A549 (cell line): Measurements from ENCODE around the gene MTRF1L.

Experiments used
- BCL3 ChIP-seq: fragments of >200 bp; sonication (Bioruptor Twin); formaldehyde crosslinking; IDR thresholded peaks from 3 replicates; pipeline ENCODE4 v1.6.1; 2016
- CHD2 ChIP-seq: fragments of 150-350 bp; IDR thresholded peaks from 2 replicates; pipeline ENCODE4 v1.6.1; 2014; ENCODE audit warnings: low read length; ENCODE audit not compliant: partially characterized antibody
- CTCF ChIP-seq: fragments of >200 bp; sonication (Bioruptor Twin); formaldehyde crosslinking; IDR thresholded peaks from 3 replicates; pipeline ENCODE4 v1.5.1; 2016
- EP300 ChIP-seq, 2 experiments: fragments of >200 bp; sonication (Bioruptor Twin); formaldehyde crosslinking; IDR thresholded peaks; 2 replicates in 1 of 2; 3 replicates in 1 of 2; pipeline ENCODE4 v1.6.1; 2016 to 2017
- MAFK ChIP-seq: fragments of 450-650 bp; IDR thresholded peaks from 2 replicates; pipeline ENCODE4 v1.6.1; 2014; ENCODE audit not compliant: partially characterized antibody
- POLR2A ChIP-seq: IDR thresholded peaks from 2 replicates; pipeline ENCODE4 v1.6.1; 2012; ENCODE audit warnings: mild to moderate bottlenecking, low read length
- SMC3 ChIP-seq: fragments of >200 bp; sonication (Bioruptor Twin); formaldehyde crosslinking; IDR thresholded peaks from 3 replicates; pipeline ENCODE4 v1.6.1; 2018; ENCODE audit warnings: inconsistent platforms

- TF ChIP-seq CTCF: no peak
- TF ChIP-seq POLR2A: no peak; the same call in 1 of the 2 replicates
- no peak for TF ChIP-seq EP300 (IDR thresholded peaks at IDR 0.05)
- peak; percentile 82 for TF ChIP-seq CHD2
- TF ChIP-seq MAFK: no peak
- TF ChIP-seq SMC3: no peak
- TF ChIP-seq BCL3: no peak
Measured at GRCh38 chr6:153002613-153003365, at the start of gene MTRF1L.
